HEK293 (cell line): Measurements from ENCODE around the gene NPC1.

Experiments
- HIC1 ChIP-seq: fragments of 450-650 bp; formaldehyde crosslinking; IDR thresholded peaks from 2 replicates; pipeline ENCODE4 v1.5.1; 2016; ENCODE audit warnings: missing biosample characterization, missing genetic modification characterization
- KLF10 ChIP-seq: fragments of 450-650 bp; IDR thresholded peaks from 2 replicates; pipeline ENCODE4 v1.5.1; 2018; ENCODE audit warnings: missing biosample characterization, mild to moderate bottlenecking, missing genetic modification characterization
- KLF7 ChIP-seq: fragments of 450-650 bp; formaldehyde crosslinking; IDR thresholded peaks from 2 replicates; pipeline ENCODE4 v1.5.1; 2016; ENCODE audit warnings: missing biosample characterization, missing genetic modification characterization, borderline replicate concordance
- KLF9 ChIP-seq: fragments of 450-650 bp; formaldehyde crosslinking; IDR thresholded peaks from 2 replicates; pipeline ENCODE4 v1.5.1; 2016; ENCODE audit warnings: missing biosample characterization, missing genetic modification characterization, low read depth
- REST ChIP-seq: fragments of 450-650 bp; formaldehyde crosslinking; IDR thresholded peaks from 2 replicates; pipeline ENCODE4 v1.5.1; 2016; ENCODE audit warnings: missing biosample characterization, missing genetic modification characterization
- SETDB1 ChIP-seq: IDR thresholded peaks from one replicate; pipeline ENCODE4 v1.6.1; 2017; ENCODE audit warnings: mild to moderate bottlenecking, low read length, moderate library complexity, mixed read lengths; ENCODE audit not compliant: insufficient read length
- YY2 ChIP-seq: fragments of 450-650 bp; formaldehyde crosslinking; IDR thresholded peaks from 2 replicates; pipeline ENCODE4 v1.5.1; 2016; ENCODE audit warnings: missing biosample characterization, missing genetic modification characterization
- ZBTB1 ChIP-seq: fragments of 450-650 bp; formaldehyde crosslinking; IDR thresholded peaks from 2 replicates; pipeline ENCODE4 v1.5.1; 2016; ENCODE audit warnings: missing biosample characterization, missing genetic modification characterization
- ZFP37 ChIP-seq: fragments of 450-650 bp; formaldehyde crosslinking; IDR thresholded peaks from 2 replicates; pipeline ENCODE4 v1.5.1; 2016; ENCODE audit warnings: missing biosample characterization, missing genetic modification characterization
- ZNF157 ChIP-seq: fragments of 450-650 bp; formaldehyde crosslinking; IDR thresholded peaks from 2 replicates; pipeline ENCODE4 v1.5.1; 2016; ENCODE audit warnings: missing biosample characterization, missing genetic modification characterization
- ZNF169 ChIP-seq: fragments of 450-650 bp; formaldehyde crosslinking; IDR thresholded peaks from 2 replicates; pipeline ENCODE4 v1.5.1; 2016; ENCODE audit warnings: missing biosample characterization, missing genetic modification characterization
- ZNF184 ChIP-seq: fragments of 450-650 bp; IDR thresholded peaks from 2 replicates; pipeline ENCODE4 v1.5.1; 2018; ENCODE audit warnings: missing biosample characterization, mild to moderate bottlenecking, missing genetic modification characterization
- ZNF214 ChIP-seq: fragments of 450-650 bp; formaldehyde crosslinking; IDR thresholded peaks from 2 replicates; pipeline ENCODE4 v1.5.1; 2017; ENCODE audit warnings: missing biosample characterization, mild to moderate bottlenecking, missing genetic modification characterization, borderline replicate concordance
- ZNF302 ChIP-seq: fragments of 450-650 bp; formaldehyde crosslinking; IDR thresholded peaks from 2 replicates; pipeline ENCODE4 v1.5.1; 2016; ENCODE audit warnings: missing biosample characterization, missing genetic modification characterization, low read depth
- ZNF391 ChIP-seq: fragments of 450-650 bp; formaldehyde crosslinking; IDR thresholded peaks from 2 replicates; pipeline ENCODE4 v1.5.1; 2016; ENCODE audit warnings: low read depth, missing biosample characterization, missing genetic modification characterization, borderline replicate concordance
- ZNF426 ChIP-seq: fragments of 450-650 bp; formaldehyde crosslinking; IDR thresholded peaks from 2 replicates; pipeline ENCODE4 v1.5.1; 2017; ENCODE audit warnings: missing biosample characterization, missing genetic modification characterization, mild to moderate bottlenecking, inconsistent platforms, moderate library complexity
- ZNF560 ChIP-seq: fragments of 450-650 bp; formaldehyde crosslinking; IDR thresholded peaks from 2 replicates; pipeline ENCODE4 v1.5.1; 2017; ENCODE audit warnings: missing biosample characterization, missing genetic modification characterization, borderline replicate concordance
- ZNF596 ChIP-seq: fragments of 450-650 bp; IDR thresholded peaks from 2 replicates; pipeline ENCODE4 v1.5.0; 2018; ENCODE audit warnings: missing biosample characterization, mild to moderate bottlenecking, missing genetic modification characterization, moderate library complexity
- ZNF621 ChIP-seq: fragments of 450-650 bp; formaldehyde crosslinking; IDR thresholded peaks from 2 replicates; pipeline ENCODE4 v1.5.1; 2017; ENCODE audit warnings: missing biosample characterization, missing genetic modification characterization
- ZNF626 ChIP-seq: fragments of 450-650 bp; sonication (Bioruptor Pico); formaldehyde crosslinking; IDR thresholded peaks from 2 replicates; pipeline ENCODE4 v1.5.1; 2018; ENCODE audit warnings: missing biosample characterization, missing genetic modification characterization, inconsistent platforms
- ZNF654 ChIP-seq: fragments of 450-650 bp; formaldehyde crosslinking; IDR thresholded peaks from 2 replicates; pipeline ENCODE4 v1.5.1; 2016; ENCODE audit warnings: low read depth, missing biosample characterization, missing genetic modification characterization
- ZNF664 ChIP-seq: fragments of 450-650 bp; formaldehyde crosslinking; IDR thresholded peaks from 2 replicates; pipeline ENCODE4 v1.5.1; 2016; ENCODE audit warnings: missing biosample characterization, missing genetic modification characterization
- ZNF768 ChIP-seq: fragments of 450-650 bp; formaldehyde crosslinking; IDR thresholded peaks from 2 replicates; pipeline ENCODE4 v1.5.1; 2018; ENCODE audit warnings: missing biosample characterization, mild to moderate bottlenecking, missing genetic modification characterization
- ZSCAN30 ChIP-seq: fragments of 450-650 bp; IDR thresholded peaks from 2 replicates; pipeline ENCODE4 v1.5.1; 2018; ENCODE audit warnings: missing biosample characterization, mild to moderate bottlenecking, missing genetic modification characterization, moderate library complexity
- TF ChIP-seq, protein P1 (sequence below): fragments of 450-650 bp; formaldehyde crosslinking; IDR thresholded peaks from 2 replicates; pipeline ENCODE4 v1.5.1; 2016; ENCODE audit warnings: missing biosample characterization, missing genetic modification characterization
- TF ChIP-seq, protein P2 (sequence below): fragments of 450-650 bp; formaldehyde crosslinking; IDR thresholded peaks from 2 replicates; pipeline ENCODE4 v1.5.1; 2017; ENCODE audit warnings: missing biosample characterization, missing genetic modification characterization
- TF ChIP-seq, protein P3 (sequence below): fragments of 450-650 bp; formaldehyde crosslinking; IDR thresholded peaks from 2 replicates; pipeline ENCODE4 v1.5.1; 2017; ENCODE audit warnings: missing biosample characterization, missing genetic modification characterization
- TF ChIP-seq, protein P4 (sequence below): fragments of 450-650 bp; formaldehyde crosslinking; IDR thresholded peaks from 2 replicates; pipeline ENCODE4 v1.5.1; 2016; ENCODE audit warnings: missing biosample characterization, missing genetic modification characterization

The NPC1 gene

GRCh38 chr18:23586249-23587196 is at the start of gene NPC1 (continued):
- TF ChIP-seq, protein P1, sequence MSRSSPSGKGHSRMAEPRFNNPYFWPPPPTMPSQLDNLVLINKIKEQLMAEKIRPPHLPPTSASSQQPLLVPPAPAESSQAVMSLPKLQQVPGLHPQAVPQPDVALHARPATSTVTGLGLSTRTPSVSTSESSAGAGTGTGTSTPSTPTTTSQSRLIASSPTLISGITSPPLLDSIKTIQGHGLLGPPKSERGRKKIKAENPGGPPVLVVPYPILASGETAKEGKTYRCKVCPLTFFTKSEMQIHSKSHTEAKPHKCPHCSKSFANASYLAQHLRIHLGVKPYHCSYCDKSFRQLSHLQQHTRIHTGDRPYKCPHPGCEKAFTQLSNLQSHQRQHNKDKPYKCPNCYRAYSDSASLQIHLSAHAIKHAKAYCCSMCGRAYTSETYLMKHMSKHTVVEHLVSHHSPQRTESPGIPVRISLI (tag by site-specific recombination) = no peak
- TF ChIP-seq ZNF426 (tag by site-specific recombination) (no peak), ZNF626 (tag by site-specific recombination) (no peak), HIC1 (tag by site-specific recombination) (no peak), ZNF560 (no peak), ZNF157 (no peak), ZNF664 (tag by site-specific recombination) (no peak), ZSCAN30 (tag by site-specific recombination) (peak; percentile 20; the same call in 1 of the 2 replicates), ZNF621 (tag by site-specific recombination) (no peak), ZFP37 (tag by site-specific recombination) (peak; percentile 69; the same call in 1 of the 2 replicates), ZNF214 (tag by site-specific recombination) (no peak), KLF10 (no peak; the same call in 1 of the 2 replicates), ZNF169 (tag by site-specific recombination) (no peak), ZNF768 (0 out of 2 replicates have a peak, but pooled peaks have one; percentile 38), ZNF302 (no peak), ZBTB1 (tag by site-specific recombination) (no peak), KLF9 (peak; percentile 83), ZNF391 (tag by site-specific recombination) (peak; percentile 61; the same call in 1 of the 2 replicates), ZNF596 (no peak), ZNF184 (tag by site-specific recombination) (no peak), YY2 (tag by site-specific recombination) (no peak), KLF7 (0 out of 2 replicates have a peak, but pooled peaks have one; percentile 78), ZNF654 (tag by site-specific recombination) (peak; percentile 45), REST (tag by site-specific recombination) (peak; percentile 72), SETDB1 (no peak)
- TF ChIP-seq, protein P2, sequence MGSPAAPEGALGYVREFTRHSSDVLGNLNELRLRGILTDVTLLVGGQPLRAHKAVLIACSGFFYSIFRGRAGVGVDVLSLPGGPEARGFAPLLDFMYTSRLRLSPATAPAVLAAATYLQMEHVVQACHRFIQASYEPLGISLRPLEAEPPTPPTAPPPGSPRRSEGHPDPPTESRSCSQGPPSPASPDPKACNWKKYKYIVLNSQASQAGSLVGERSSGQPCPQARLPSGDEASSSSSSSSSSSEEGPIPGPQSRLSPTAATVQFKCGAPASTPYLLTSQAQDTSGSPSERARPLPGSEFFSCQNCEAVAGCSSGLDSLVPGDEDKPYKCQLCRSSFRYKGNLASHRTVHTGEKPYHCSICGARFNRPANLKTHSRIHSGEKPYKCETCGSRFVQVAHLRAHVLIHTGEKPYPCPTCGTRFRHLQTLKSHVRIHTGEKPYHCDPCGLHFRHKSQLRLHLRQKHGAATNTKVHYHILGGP (tag by site-specific recombination) = no peak
- TF ChIP-seq, protein P3, sequence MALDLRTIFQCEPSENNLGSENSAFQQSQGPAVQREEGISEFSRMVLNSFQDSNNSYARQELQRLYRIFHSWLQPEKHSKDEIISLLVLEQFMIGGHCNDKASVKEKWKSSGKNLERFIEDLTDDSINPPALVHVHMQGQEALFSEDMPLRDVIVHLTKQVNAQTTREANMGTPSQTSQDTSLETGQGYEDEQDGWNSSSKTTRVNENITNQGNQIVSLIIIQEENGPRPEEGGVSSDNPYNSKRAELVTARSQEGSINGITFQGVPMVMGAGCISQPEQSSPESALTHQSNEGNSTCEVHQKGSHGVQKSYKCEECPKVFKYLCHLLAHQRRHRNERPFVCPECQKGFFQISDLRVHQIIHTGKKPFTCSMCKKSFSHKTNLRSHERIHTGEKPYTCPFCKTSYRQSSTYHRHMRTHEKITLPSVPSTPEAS = no peak
- TF ChIP-seq, protein P4, sequence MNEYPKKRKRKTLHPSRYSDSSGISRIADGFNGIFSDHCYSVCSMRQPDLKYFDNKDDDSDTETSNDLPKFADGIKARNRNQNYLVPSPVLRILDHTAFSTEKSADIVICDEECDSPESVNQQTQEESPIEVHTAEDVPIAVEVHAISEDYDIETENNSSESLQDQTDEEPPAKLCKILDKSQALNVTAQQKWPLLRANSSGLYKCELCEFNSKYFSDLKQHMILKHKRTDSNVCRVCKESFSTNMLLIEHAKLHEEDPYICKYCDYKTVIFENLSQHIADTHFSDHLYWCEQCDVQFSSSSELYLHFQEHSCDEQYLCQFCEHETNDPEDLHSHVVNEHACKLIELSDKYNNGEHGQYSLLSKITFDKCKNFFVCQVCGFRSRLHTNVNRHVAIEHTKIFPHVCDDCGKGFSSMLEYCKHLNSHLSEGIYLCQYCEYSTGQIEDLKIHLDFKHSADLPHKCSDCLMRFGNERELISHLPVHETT (tag by site-specific recombination) = no peak
